Astrocyte (in vitro differentiated cells and primary cell): ENCODE data around the gene NPLOC4. TPM values are rescaled to one million over a fixed set of nuclear protein-coding genes. Genes with fewer than 3 reads are reported as not detected.

Source experiments
- DNase-seq: peaks from one replicate; pipeline ENCODE4 v3.0.0-alpha.2; 2010; ENCODE audit warnings: low read depth
- FAIRE-seq: peaks from 2 replicates; lab custom pipeline; 2011; peaks lifted over from hg19 to GRCh38; lab: Jason Lieb, UNC
- H2AFZ ChIP-seq: 2 replicates; pipeline ENCODE4 v1.6.0; 2012; ENCODE audit warnings: low read depth, low read length, inconsistent platforms
- H3K27ac ChIP-seq: 2 replicates; pipeline ENCODE4 v1.5.1; 2011; ENCODE audit warnings: low read depth, low read length, inconsistent platforms
- H3K27me3 ChIP-seq: 2 replicates; pipeline ENCODE4 v1.6.0; 2011; ENCODE audit warnings: low read length, inconsistent platforms; ENCODE audit not compliant: insufficient read depth
- H3K36me3 ChIP-seq: 2 replicates; pipeline ENCODE4 v1.5.1; 2011; ENCODE audit warnings: low read length, inconsistent platforms; ENCODE audit not compliant: insufficient read depth
- H3K4me1 ChIP-seq: 2 replicates; pipeline ENCODE4 v1.5.1; 2011; ENCODE audit warnings: low read length, inconsistent platforms; ENCODE audit not compliant: insufficient read depth
- H3K4me2 ChIP-seq: 2 replicates; pipeline ENCODE4 v1.6.0; 2012; ENCODE audit warnings: low read length, inconsistent platforms
- H3K4me3 ChIP-seq: 2 replicates; pipeline ENCODE4 v1.5.1; 2011; ENCODE audit warnings: low read depth, mild to moderate bottlenecking, low read length, inconsistent platforms; ENCODE audit not compliant: insufficient read depth
- H3K79me2 ChIP-seq: 2 replicates; pipeline ENCODE4 v1.6.0; 2012; ENCODE audit warnings: mild to moderate bottlenecking, low read length, inconsistent platforms; ENCODE audit not compliant: insufficient read depth
- H3K9ac ChIP-seq: 2 replicates; pipeline ENCODE4 v1.6.0; 2012; ENCODE audit warnings: mild to moderate bottlenecking, low read length, inconsistent platforms
- H3K9me3 ChIP-seq: 2 replicates; pipeline ENCODE4 v1.5.1; 2012; ENCODE audit warnings: low read depth, mild to moderate bottlenecking, low read length, inconsistent platforms; ENCODE audit not compliant: insufficient read depth
- H4K20me1 ChIP-seq: 2 replicates; pipeline ENCODE4 v1.6.0; 2012; ENCODE audit warnings: low read length, inconsistent platforms; ENCODE audit not compliant: insufficient read depth
- H3K27ac Mint-ChIP-seq: one replicate; pipeline ENCODE4 v1.8.0; 2021; ENCODE audit warnings: mild to moderate bottlenecking, mixed read lengths; ENCODE audit not compliant: unreplicated experiment
- H3K27me3 Mint-ChIP-seq: one replicate; pipeline ENCODE4 v1.8.0; 2021; ENCODE audit warnings: low read depth, mixed read lengths; ENCODE audit not compliant: unreplicated experiment
- H3K36me3 Mint-ChIP-seq: one replicate; pipeline ENCODE4 v1.8.0; 2021; ENCODE audit warnings: low read depth, mixed read lengths; ENCODE audit not compliant: unreplicated experiment
- H3K4me1 Mint-ChIP-seq: one replicate; pipeline ENCODE4 v1.8.0; 2021; ENCODE audit warnings: low read depth, mixed read lengths; ENCODE audit not compliant: unreplicated experiment
- H3K4me3 Mint-ChIP-seq: one replicate; pipeline ENCODE4 v1.8.0; 2021; ENCODE audit warnings: mild to moderate bottlenecking, moderate library complexity, mixed read lengths; ENCODE audit not compliant: unreplicated experiment
- H3K9me3 Mint-ChIP-seq: one replicate; pipeline ENCODE4 v1.8.0; 2021; ENCODE audit warnings: mild to moderate bottlenecking, mixed read lengths; ENCODE audit not compliant: unreplicated experiment
- CTCF ChIP-seq: IDR thresholded peaks from 2 replicates; pipeline ENCODE4 v1.5.1; 2011; ENCODE audit warnings: low read depth, mild to moderate bottlenecking, inconsistent platforms, low read length, moderate library complexity; ENCODE audit not compliant: insufficient read depth
- EZH2 ChIP-seq: IDR thresholded peaks from 2 replicates; pipeline ENCODE4 v1.6.1; 2012; ENCODE audit warnings: mild to moderate bottlenecking, low read length, inconsistent platforms; ENCODE audit not compliant: insufficient read depth
- total RNA-seq: library from RNA; stranded (reverse); gene quantifications from 2 replicates; pipeline ENCODE4 v1.2.1, GENCODE V29; 2021

The NPLOC4 gene
- total RNA-seq, 1 donor from 2014 or later: 125 TPM

DNA sequence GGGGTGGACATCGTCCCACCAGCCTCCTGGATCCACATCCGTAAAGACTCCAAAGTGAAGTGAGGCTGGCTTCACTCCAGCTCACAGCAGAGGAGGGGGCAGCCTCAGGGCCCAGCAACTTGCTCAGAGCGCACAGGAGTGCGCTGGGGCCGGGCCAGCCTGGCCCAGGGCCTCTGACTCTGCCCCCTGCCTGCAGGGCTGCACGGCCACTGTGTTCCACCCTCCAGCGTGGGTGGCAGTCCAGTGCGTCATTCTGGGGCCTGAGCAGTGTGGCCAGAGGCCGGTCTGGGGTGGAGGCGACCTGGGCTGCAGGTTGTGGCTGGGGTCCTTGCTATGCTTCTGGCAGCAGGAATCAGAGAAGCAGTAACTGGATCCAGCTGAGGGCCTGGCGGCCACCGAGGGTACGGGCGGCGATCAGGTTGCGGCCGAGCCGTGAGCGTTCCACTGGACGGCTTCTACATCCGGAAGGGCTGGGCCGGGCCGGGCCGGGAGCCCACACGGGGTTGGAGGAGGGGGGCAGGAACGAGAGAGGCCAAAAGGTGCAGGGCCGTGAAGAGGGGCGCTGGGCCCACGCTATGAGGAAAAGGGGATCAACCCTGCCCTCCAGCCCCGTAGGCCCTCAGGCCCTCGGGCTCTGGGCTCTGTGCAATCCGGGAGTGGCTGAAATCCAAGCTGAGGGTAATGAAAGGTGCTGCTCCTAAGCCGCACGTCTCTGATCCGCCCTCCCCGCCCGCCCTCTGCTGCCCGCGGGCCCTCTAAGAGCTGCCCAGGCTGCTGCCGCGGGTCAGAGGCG is 109.1 kb downstream of the NPLOC4 start, which contains the start of gene FSCN2:
TSS of gene FSCN2 (plus strand) at position 787 of the 793 bp plus-strand sequence. CDS start 155 bp downstream, outside the sequence.
- no peak within 1 kb of the TSS for H3K9ac ChIP-seq
- no peaks in the 10 kb centered on the region for H3K79me2 ChIP-seq
- TF ChIP-seq CTCF: no peak
- no peak for TF ChIP-seq EZH2
- H3K27ac ChIP-seq: no peak within 1 kb of the TSS
- H3K4me3 Mint-ChIP-seq: no peak within 1 kb of the TSS
- H3K4me2 ChIP-seq: no peak within 1 kb of the TSS
- H3K27me3 Mint-ChIP-seq: no peaks in the 10 kb centered on the region
- no peaks in the 10 kb centered on the region for H3K9me3 Mint-ChIP-seq
- peaks cover 11% of the 10 kb centered on the region for H3K4me1 ChIP-seq
- no peaks in the 10 kb centered on the region for H3K4me1 Mint-ChIP-seq
- DNase-seq: no peak
- no peak within 1 kb of the TSS for H2AFZ ChIP-seq
- H3K9me3 ChIP-seq: no peaks in the 10 kb centered on the region
- no peaks in the 10 kb centered on the region for H3K36me3 Mint-ChIP-seq
- H3K27me3 ChIP-seq: peaks cover 7% of the 10 kb centered on the region
- no peak within 1 kb of the TSS for H3K4me3 ChIP-seq
- no peak for FAIRE-seq
- no peak within 1 kb of the TSS for H3K27ac Mint-ChIP-seq
- H4K20me1 ChIP-seq: peaks cover 10% of the 10 kb centered on the region
- no peaks in the 10 kb centered on the region for H3K36me3 ChIP-seq

GRCh38 chr17:81526662-81527571 is 110.0 kb downstream of the NPLOC4 start:
- Histone ChIP-seq H3K9me3 (no peaks in the 10 kb centered on the region), H2AFZ (no peak overlapping the region), H3K36me3 (no peaks in the 10 kb centered on the region), H3K4me2 (no peak overlapping the region), H3K9ac (no peak overlapping the region), H3K4me3 (no peak overlapping the region), H3K27me3 (peaks cover 9% of the 10 kb centered on the region), H3K27ac (no peak overlapping the region), H4K20me1 (peaks cover 15% of the 10 kb centered on the region), H3K4me1 (peaks cover 11% of the 10 kb centered on the region), H3K79me2 (no peaks in the 10 kb centered on the region)
- H3K4me3 Mint-ChIP-seq: no peak overlapping the region
- H3K27ac Mint-ChIP-seq: no peak overlapping the region
- H3K9me3 Mint-ChIP-seq: no peaks in the 10 kb centered on the region
- no peak for TF ChIP-seq EZH2
- no peaks in the 10 kb centered on the region for H3K4me1 Mint-ChIP-seq
- H3K36me3 Mint-ChIP-seq: no peaks in the 10 kb centered on the region
- no peak for FAIRE-seq
- H3K27me3 Mint-ChIP-seq: no peaks in the 10 kb centered on the region
- DNase-seq: no peak

- Mint-ChIP-seq H3K9me3 (no peaks in the 10 kb centered on the region), H3K4me3 (no peak overlapping the region), H3K4me1 (peaks cover 4% of the 10 kb centered on the region), H3K27ac (no peak overlapping the region), H3K36me3 (no peaks in the 10 kb centered on the region), H3K27me3 (no peaks in the 10 kb centered on the region)
- H3K79me2 ChIP-seq: no peaks in the 10 kb centered on the region
- peaks cover 9% of the 10 kb centered on the region for H3K27me3 ChIP-seq
- H3K9me3 ChIP-seq: no peaks in the 10 kb centered on the region
- H3K27ac ChIP-seq: no peak overlapping the region
- no peak overlapping the region for H3K9ac ChIP-seq
- H3K4me3 ChIP-seq: no peak overlapping the region
- no peak overlapping the region for H3K4me2 ChIP-seq
- H3K4me1 ChIP-seq: peaks cover 13% of the 10 kb centered on the region
- TF ChIP-seq EZH2 (no peak), CTCF (no peak)
- no peak overlapping the region for H2AFZ ChIP-seq
- DNase-seq (no peak), FAIRE-seq (no peak)
- H4K20me1 ChIP-seq: peaks cover 24% of the 10 kb centered on the region
- no peaks in the 10 kb centered on the region for H3K36me3 ChIP-seq
These were observed 112.1 kb downstream of the NPLOC4 start for GRCh38 chr17:81524865-81525159.
